NCI-H82 (cell line): ENCODE measurements around the gene MKLN1.
A peak's percentile ranks its signal among the peaks of the same experiment; 100 is the strongest.

ENCODE experiments used
- DNase-seq: peaks from one replicate; lab custom pipeline; 2025; lab: John Stamatoyannopoulos, UW

MKLN1 gene

GRCh38 chr7:131466735-131467365 lies 139.2 kb downstream of the MKLN1 start:
- peak; percentile 84 for DNase-seq

- DNase-seq = no peak
These were observed 140.1 kb downstream of the MKLN1 start for GRCh38 chr7:131467788-131468187.

- no peak for DNase-seq
These were observed 143.8 kb downstream of the MKLN1 start for GRCh38 chr7:131471250-131472004.

GRCh38 chr7:131476740-131477139 lies 149.1 kb downstream of the MKLN1 start:
- no peak for DNase-seq

- DNase-seq = no peak
These were observed 153.0 kb downstream of the MKLN1 start for GRCh38 chr7:131480384-131481315.

- DNase-seq = no peak
These were observed 155.1 kb downstream of the MKLN1 start for GRCh38 chr7:131482800-131483199.

GRCh38 chr7:131483586-131483985 lies 155.9 kb downstream of the MKLN1 start:
- no peak for DNase-seq

- DNase-seq = no peak
These were observed 158.7 kb downstream of the MKLN1 start for GRCh38 chr7:131486346-131486745.

GRCh38 chr7:131487217-131487616 lies 159.5 kb downstream of the MKLN1 start:
- DNase-seq = peak; percentile 31

- no peak for DNase-seq
These were observed 160.7 kb downstream of the MKLN1 start for GRCh38 chr7:131488361-131488760.

- no peak for DNase-seq
These were observed 161.5 kb downstream of the MKLN1 start for GRCh38 chr7:131489196-131489595.

GRCh38 chr7:131489881-131490280 lies 162.2 kb downstream of the MKLN1 start:
- DNase-seq = no peak

- DNase-seq = no peak
These were observed 165.4 kb downstream of the MKLN1 start for GRCh38 chr7:131493081-131493480.

- peak; percentile 86 for DNase-seq
These were observed 165.9 kb downstream of the MKLN1 start for GRCh38 chr7:131493581-131493980.

GRCh38 chr7:131494182-131494581 lies 166.5 kb downstream of the MKLN1 start:
- peak; percentile 56 for DNase-seq

GRCh38 chr7:131495669-131496498 lies 168.2 kb downstream of the MKLN1 start:
- DNase-seq = no peak

- no peak for DNase-seq
These were observed 169.8 kb downstream of the MKLN1 start for GRCh38 chr7:131497454-131497853.

GRCh38 chr7:131498237-131498885 lies 170.7 kb downstream of the MKLN1 start:
- no peak for DNase-seq

GRCh38 chr7:131499801-131500200 lies 172.1 kb downstream of the MKLN1 start:
- DNase-seq = no peak

GRCh38 chr7:131500357-131500756 lies 172.7 kb downstream of the MKLN1 start:
- DNase-seq = no peak

- DNase-seq = no peak
These were observed 173.7 kb downstream of the MKLN1 start for GRCh38 chr7:131501422-131501821.
